HTERT RPE-1 (cell line): ENCODE measurements around the gene RNASE3.
"Not testable (repeated sequence)": the region's sequence is repeated elsewhere in the genome, so short reads cannot be mapped to it uniquely, and the experiment has no call there.

ENCODE experiments used
- in situ Hi-C: fragments of 300-500 bp; cut with MboI; formaldehyde crosslinking; loops from 4 replicates; pipeline ENCODE4 v1.14.3; 2020; ENCODE audit warnings: low sequenced_read_pairs

RNASE3 gene

DNA sequence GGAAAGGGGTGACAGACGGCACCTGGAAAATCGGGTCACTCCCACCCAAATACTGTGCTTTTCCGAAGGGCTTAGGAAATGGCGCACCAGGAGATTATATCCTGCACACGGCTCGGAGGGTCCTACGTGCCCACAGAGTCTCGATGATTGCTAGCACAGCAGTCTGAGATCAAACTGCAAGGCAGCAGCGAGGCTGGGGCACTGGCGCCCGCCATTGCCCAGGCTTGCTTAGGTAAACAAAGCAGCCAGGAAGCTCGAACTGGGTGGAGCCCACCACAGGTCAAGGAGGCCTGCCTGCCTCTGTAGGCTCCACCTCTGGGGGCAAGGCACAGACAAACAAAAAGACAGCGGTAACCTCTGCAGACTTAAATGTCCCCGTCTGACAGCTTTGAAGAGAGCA is 19.6 kb downstream of the RNASE3 start:
- in situ Hi-C loops = not testable (repeated sequence)

GRCh38 chr14:20919038-20919756 is 28.0 kb downstream of the RNASE3 start:
- in situ Hi-C loops = not testable (repeated sequence)

GRCh38 chr14:20923766-20924297 is 32.6 kb downstream of the RNASE3 start:
- in situ Hi-C loops = not testable (repeated sequence)

DNA sequence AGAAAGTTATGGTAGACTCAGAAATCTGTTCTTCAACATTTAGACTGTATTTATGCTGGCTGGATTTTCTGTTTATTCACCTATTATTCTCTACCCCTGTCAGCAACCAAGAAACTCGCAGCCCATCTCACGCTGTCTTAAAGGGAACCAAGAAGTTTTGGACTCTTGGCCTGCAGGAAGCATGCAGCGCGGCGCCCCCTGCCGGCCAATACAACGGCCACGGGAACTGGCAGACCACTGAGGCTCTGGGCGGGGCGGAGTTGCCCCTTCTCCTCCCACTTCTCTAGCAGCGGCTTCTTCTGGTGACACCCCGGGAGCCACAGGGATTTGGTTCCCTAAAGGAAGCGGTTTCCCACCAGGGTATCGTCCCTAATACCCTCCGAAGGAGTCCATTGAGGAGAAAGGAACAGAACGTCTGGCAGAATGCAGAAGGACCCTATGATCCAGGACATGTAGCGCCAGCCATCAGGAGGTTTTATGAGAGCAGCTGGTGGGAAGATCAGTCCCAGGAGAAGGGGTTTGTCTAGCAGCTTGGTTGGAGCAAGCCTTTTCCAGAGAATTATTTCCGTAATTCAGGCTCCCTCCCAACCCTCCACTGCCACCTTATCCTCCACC is 43.1 kb downstream of the RNASE3 start:
- in situ Hi-C loops = no loop called here

DNA sequence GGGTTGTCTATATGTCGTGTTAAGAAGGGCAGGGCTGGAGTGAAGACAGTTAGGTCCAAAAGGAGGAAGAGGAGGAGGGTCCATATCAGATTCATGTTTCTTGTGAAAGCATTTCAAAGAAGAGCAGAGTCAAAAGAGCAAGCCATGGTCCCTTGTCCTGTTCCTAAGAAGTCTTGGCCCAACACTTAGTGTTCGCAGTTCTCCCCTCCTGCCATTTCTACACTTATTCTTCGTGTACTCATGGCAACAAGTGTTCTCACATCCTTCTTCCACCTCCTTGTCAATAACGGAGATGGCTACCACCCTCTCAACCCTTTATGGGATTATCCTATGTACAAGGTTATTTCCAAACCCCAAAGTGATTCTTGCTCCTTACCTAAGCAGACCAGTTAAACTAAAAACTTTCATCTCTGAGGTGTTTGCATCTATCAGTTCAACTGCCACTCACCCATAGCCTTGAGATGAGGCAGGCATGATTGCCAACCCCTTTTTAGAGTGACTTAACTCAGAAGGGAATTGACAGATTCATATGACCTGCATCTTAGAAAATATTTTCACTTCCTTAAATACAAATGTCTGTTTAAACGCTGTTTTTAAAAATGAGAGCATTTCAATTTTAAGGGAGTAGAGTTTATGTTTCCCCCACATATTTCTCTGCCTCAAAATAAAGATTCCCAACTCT is 44.3 kb downstream of the RNASE3 start:
- in situ Hi-C loops = no loop called here
